Measurements from ENCODE around the gene GAS2L3. TPM values are rescaled to one million over a fixed set of nuclear protein-coding genes. Genes with fewer than 3 reads are reported as not detected.
"Not testable (repeated sequence)": the region's sequence is repeated elsewhere in the genome, so short reads cannot be mapped to it uniquely, and the experiment has no call there.

The GAS2L3 gene
- total RNA-seq, 1 donor from 2014 or later = 0.07 TPM

DNA sequence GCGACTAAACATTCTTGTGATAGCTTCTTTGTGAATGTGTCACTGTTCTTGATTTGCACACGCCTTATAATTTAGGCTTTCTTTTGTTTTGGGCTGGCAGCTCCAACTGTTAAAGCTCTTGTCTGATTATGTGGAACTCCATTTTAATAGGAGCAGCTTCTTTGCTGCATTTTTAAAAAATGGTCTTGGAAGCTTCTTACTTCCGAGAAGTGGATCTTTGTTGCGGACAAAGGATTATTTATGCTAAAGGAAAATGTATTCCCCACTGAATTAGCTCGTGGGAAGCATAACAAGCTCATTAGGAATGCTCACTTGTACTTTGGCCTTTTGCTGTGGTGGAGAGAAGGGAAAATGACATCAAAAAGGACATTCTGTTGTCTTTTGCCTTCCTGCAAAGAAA is 20.0 kb downstream of the GAS2L3 start:
- Mint-ChIP-seq H3K9me3 (peaks cover 17% of the 10 kb centered on the region), H3K27me3 (no peaks in the 10 kb centered on the region), H3K36me3 (ENCODE audit: low read depth) (no peaks in the 10 kb centered on the region), H3K4me1 (no peaks in the 10 kb centered on the region), H3K27ac (no peak overlapping the region), H3K4me3 (no peak overlapping the region)
- ChIA-PET CTCF (interaction anchor here (0.5 kb wide), 1 partner anchor 37 kb away, joined by 4 read pairs; no protein-coding TSS in a partner anchor), POLR2A (no interaction called here)
- no peak for ATAC-seq (ENCODE audit: low read depth)
- no peak for DNase-seq
- intact Hi-C loops (cut with micrococcal nuclease) = no loop called here
- TF ChIP-seq, protein P1, sequence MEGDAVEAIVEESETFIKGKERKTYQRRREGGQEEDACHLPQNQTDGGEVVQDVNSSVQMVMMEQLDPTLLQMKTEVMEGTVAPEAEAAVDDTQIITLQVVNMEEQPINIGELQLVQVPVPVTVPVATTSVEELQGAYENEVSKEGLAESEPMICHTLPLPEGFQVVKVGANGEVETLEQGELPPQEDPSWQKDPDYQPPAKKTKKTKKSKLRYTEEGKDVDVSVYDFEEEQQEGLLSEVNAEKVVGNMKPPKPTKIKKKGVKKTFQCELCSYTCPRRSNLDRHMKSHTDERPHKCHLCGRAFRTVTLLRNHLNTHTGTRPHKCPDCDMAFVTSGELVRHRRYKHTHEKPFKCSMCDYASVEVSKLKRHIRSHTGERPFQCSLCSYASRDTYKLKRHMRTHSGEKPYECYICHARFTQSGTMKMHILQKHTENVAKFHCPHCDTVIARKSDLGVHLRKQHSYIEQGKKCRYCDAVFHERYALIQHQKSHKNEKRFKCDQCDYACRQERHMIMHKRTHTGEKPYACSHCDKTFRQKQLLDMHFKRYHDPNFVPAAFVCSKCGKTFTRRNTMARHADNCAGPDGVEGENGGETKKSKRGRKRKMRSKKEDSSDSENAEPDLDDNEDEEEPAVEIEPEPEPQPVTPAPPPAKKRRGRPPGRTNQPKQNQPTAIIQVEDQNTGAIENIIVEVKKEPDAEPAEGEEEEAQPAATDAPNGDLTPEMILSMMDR (IDR thresholded peaks at IDR 0.05) = no peak

DNA sequence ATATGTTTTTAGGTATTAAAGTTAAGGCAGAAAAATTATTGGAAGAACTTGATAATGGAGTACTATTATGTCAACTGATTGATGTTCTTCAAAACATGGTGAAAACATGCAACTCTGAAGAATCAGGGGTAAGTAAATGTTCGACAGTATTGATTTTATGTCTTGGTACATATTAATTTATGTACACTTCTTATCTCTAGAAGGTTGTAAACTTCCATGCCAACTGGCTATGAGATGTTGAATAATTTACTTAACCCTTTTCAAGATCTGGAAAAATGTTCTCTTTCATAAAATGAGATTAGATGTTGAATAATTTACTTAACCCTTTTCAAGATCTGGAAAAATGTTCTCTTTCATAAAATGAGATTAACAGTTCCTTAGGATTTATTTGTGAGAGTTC is 28.1 kb downstream of the GAS2L3 start:
- ChIA-PET POLR2A (no interaction called here), CTCF (no interaction called here)
- Mint-ChIP-seq H3K27me3 (no peaks in the 10 kb centered on the region), H3K36me3 (ENCODE audit: low read depth) (no peaks in the 10 kb centered on the region), H3K4me1 (no peaks in the 10 kb centered on the region), H3K27ac (no peak overlapping the region), H3K4me3 (no peak overlapping the region), H3K9me3 (peaks cover 8% of the 10 kb centered on the region)
- intact Hi-C loops (cut with micrococcal nuclease) = no loop called here
- no peak for DNase-seq
- TF ChIP-seq, protein P1 (IDR thresholded peaks at IDR 0.05) = no peak
- no peak for ATAC-seq (ENCODE audit: low read depth)

DNA sequence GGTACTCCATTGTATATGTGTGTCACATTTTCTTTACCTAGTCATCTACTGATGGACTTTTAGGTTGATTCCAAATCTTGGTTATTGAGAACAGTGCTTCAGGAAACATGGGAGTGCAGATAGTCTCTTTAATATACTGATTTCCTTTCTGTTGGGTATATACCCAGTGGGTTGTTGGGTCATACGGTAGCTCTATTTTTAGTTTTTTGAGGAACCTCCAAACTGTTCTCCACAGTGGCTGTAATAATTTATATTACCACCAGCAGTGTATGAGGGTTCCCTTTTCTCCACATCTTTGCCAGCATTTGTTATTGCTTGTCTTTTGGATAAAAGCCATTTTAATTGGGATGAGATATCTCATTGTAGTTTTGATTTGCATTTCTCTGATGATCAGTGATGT is 29.5 kb downstream of the GAS2L3 start:
- ATAC-seq (ENCODE audit: low read depth); POLR2A ChIA-PET; H3K27me3 Mint-ChIP-seq; DNase-seq; CTCF ChIA-PET; H3K4me1 Mint-ChIP-seq; intact Hi-C loops (cut with micrococcal nuclease); H3K4me3 Mint-ChIP-seq; H3K27ac Mint-ChIP-seq; H3K36me3 Mint-ChIP-seq (ENCODE audit: low read depth): not testable (repeated sequence)
- H3K9me3 Mint-ChIP-seq = peaks cover 18% of the 10 kb centered on the region

DNA sequence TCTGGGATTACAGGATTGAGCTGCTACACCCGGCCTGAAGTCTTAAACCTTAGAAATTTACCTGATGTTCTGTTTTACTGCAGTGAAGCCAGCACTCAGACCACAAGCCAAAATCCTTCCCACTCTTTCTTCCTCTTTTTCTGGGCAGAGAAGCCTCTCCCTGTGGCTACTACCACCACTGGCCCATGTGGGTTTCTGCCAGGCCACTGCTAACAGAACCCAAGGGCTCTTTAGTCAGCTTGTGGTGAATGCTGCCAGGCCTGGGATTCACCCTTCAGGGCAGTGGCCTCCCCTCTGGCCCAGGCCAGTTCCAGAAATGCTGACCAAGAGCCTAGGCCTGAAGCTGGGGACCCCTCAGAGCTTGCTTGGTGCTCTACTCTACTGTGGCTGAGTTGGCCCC is 35.3 kb downstream of the GAS2L3 start:
- no peaks in the 10 kb centered on the region for H3K36me3 Mint-ChIP-seq (ENCODE audit: low read depth)
- no peaks in the 10 kb centered on the region for H3K27me3 Mint-ChIP-seq
- H3K9me3 Mint-ChIP-seq = peaks cover 18% of the 10 kb centered on the region
- H3K4me1 Mint-ChIP-seq = peaks cover 7% of the 10 kb centered on the region
- intact Hi-C loops (cut with micrococcal nuclease) = no loop called here
- TF ChIP-seq, protein P1 (IDR thresholded peaks at IDR 0.05) = no peak
- ChIA-PET CTCF (no interaction called here), POLR2A (no interaction called here)
- no peak overlapping the region for H3K27ac Mint-ChIP-seq
- DNase-seq (no peak), ATAC-seq (ENCODE audit: low read depth) (no peak)
- H3K4me3 Mint-ChIP-seq = no peak overlapping the region

DNA sequence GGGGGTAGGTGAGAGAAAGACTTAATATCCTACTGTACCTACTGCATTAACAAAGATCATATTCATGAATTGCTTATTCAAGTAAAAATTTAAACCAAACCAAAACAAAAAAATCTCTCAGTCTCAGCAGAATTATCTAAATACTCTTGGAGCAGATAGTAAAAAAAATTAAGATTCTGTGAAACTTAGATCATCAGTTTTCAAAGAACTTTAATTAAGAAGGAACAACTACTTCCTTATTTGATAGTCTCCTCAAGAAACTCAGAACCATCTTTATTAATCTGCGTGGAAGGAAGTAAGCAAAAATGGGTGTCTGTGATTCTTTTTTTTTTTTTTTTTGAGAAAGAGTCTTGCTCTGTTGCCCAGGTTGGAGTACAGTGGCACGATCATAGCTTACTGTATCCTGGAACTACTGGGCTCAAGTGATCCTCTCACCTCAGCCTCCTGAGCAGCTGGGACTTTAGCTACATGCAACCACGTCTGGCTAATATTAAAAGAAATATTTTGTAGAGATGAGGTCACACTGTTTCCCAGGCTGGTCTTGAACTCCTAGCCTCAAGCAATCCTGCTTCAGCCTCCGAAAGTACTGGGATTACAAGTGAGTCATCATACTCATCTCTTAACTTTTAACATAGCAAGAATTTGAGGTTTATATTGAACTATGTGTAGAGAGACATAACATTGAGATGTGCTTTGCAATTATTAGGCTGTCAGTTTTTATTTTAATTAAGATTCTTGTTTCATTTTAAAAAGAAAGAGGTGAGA is 37.4 kb downstream of the GAS2L3 start:
- DNase-seq = no peak

More for the DNA sequence above, 37.4 kb downstream of the GAS2L3 start:
- Mint-ChIP-seq H3K27me3 (no peaks in the 10 kb centered on the region), H3K36me3 (ENCODE audit: low read depth) (no peaks in the 10 kb centered on the region), H3K4me3 (no peak overlapping the region), H3K4me1 (peaks cover 7% of the 10 kb centered on the region), H3K27ac (no peak overlapping the region), H3K9me3 (peaks cover 16% of the 10 kb centered on the region)
- ATAC-seq (ENCODE audit: low read depth) = no peak
- ChIA-PET CTCF (no interaction called here), POLR2A (no interaction called here)
- TF ChIP-seq, protein P1 (IDR thresholded peaks at IDR 0.05) = no peak
- intact Hi-C loops (cut with micrococcal nuclease) = no loop called here
